Activated CD8-positive, alpha-beta T cell treated with anti-CD3 and anti-CD28 coated beads for 36 hours (primary cell): ENCODE measurements around the gene AOX1. TPM values are rescaled to one million over a fixed set of nuclear protein-coding genes. Genes with fewer than 3 reads are reported as not detected.
"Not testable (repeated sequence)": the region's sequence is repeated elsewhere in the genome, so short reads cannot be mapped to it uniquely, and the experiment has no call there.

Experiments
- ATAC-seq: fragments of 200-7000 bp; cut with Tn5 transposase; one replicate; pipeline ENCODE4 v1.10.0; 2021; ENCODE audit warnings: mild to moderate bottlenecking, moderate library complexity
- CTCF ChIA-PET: fragments of 350-600 bp; sonication (Branson Sonifier 250); formaldehyde crosslinking; loops from one replicate; lab custom pipeline; 2021; ENCODE audit warnings: antibody characterized with exemption; lab: Charles Lee
- POLR2A ChIA-PET: fragments of 350-600 bp; sonication (Branson Sonifier 250); formaldehyde crosslinking; loops from one replicate; lab custom pipeline; 2021; ENCODE audit warnings: antibody characterized with exemption; lab: Charles Lee
- DNase-seq: peaks from one replicate; pipeline ENCODE4 v3.0.0-alpha.2; 2020
- H3K27ac Mint-ChIP-seq: one replicate; pipeline ENCODE4 v1.8.0; 2021; ENCODE audit warnings: mild to moderate bottlenecking, mixed read lengths
- H3K27me3 Mint-ChIP-seq: one replicate; pipeline ENCODE4 v1.8.0; 2021; ENCODE audit warnings: mixed read lengths
- H3K36me3 Mint-ChIP-seq: one replicate; pipeline ENCODE4 v1.8.0; 2021; ENCODE audit warnings: low read depth, mixed read lengths
- H3K4me1 Mint-ChIP-seq: one replicate; pipeline ENCODE4 v1.8.0; 2021; ENCODE audit warnings: low read depth, mixed read lengths
- H3K4me3 Mint-ChIP-seq: one replicate; pipeline ENCODE4 v1.8.0; 2021; ENCODE audit warnings: mild to moderate bottlenecking, moderate library complexity, mixed read lengths
- H3K9me3 Mint-ChIP-seq: one replicate; pipeline ENCODE4 v1.8.0; 2021; ENCODE audit warnings: mixed read lengths
- intact Hi-C: fragments of 100-400 bp; cut with micrococcal nuclease; formaldehyde crosslinking; loops from one replicate; pipeline ENCODE4 v1.10.0; 2022
- total RNA-seq, 2 experiments: library from RNA; stranded (reverse); gene quantifications; one replicate each; pipeline ENCODE4 v1.2.3, GENCODE V29; 2021
- TF ChIP-seq, protein P1 (sequence below): fragments of 200-600 bp; IDR thresholded peaks from one replicate; pipeline ENCODE4 v1.8.0; 2022; ENCODE audit warnings: antibody characterized with exemption, mild to moderate bottlenecking

Gene AOX1
- total RNA-seq, 2 experiments from 2014 or later: 0.54 to 0.69 TPM

DNA sequence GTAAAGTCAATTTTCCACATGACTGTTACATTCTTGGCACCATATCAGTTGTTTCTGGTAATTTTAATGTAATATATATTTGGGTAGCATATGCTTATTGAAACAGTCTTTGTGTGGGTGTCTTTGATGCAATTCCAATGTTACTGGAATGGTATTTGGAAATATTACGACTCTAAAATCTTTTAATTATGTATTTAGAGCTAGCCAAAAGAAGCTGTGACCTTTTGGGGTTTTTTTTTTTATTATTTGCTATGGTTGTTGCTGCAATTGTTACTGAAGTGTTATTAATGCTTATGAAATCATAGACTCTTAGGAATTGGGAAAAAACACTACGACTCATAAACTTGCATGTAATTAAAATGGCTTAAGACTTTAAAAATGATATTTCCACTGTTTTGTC is 95.9 kb downstream of the AOX1 start:
- H3K36me3 Mint-ChIP-seq: no peaks in the 10 kb centered on the region
- ChIA-PET POLR2A (no interaction called here), CTCF (no interaction called here)
- intact Hi-C loops: no loop called here
- no peak overlapping the region for H3K4me3 Mint-ChIP-seq
- no peak for ATAC-seq
- no peak for DNase-seq
- H3K4me1 Mint-ChIP-seq: no peaks in the 10 kb centered on the region
- H3K9me3 Mint-ChIP-seq: no peaks in the 10 kb centered on the region
- H3K27me3 Mint-ChIP-seq: peaks cover 5% of the 10 kb centered on the region
- H3K27ac Mint-ChIP-seq: no peak overlapping the region
- TF ChIP-seq, protein P1, sequence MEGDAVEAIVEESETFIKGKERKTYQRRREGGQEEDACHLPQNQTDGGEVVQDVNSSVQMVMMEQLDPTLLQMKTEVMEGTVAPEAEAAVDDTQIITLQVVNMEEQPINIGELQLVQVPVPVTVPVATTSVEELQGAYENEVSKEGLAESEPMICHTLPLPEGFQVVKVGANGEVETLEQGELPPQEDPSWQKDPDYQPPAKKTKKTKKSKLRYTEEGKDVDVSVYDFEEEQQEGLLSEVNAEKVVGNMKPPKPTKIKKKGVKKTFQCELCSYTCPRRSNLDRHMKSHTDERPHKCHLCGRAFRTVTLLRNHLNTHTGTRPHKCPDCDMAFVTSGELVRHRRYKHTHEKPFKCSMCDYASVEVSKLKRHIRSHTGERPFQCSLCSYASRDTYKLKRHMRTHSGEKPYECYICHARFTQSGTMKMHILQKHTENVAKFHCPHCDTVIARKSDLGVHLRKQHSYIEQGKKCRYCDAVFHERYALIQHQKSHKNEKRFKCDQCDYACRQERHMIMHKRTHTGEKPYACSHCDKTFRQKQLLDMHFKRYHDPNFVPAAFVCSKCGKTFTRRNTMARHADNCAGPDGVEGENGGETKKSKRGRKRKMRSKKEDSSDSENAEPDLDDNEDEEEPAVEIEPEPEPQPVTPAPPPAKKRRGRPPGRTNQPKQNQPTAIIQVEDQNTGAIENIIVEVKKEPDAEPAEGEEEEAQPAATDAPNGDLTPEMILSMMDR: no peak

DNA sequence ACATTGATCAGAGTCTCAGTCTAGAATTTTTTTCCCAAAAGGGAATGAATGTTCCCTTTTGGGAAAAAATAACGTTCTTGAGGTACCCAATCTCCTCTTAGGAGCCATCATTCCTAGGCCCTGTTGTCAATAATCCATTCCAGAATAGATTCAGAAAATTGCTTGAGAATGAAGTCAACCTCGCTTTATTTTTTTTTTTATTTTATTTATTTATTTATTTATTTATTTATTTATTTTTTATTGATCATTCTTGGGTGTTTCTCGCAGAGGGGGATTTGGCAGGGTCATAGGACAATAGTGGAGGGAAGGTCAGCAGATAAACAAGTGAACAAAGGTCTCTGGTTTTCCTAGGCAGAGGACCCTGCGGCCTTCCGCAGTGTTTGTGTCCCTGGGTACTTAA is 96.6 kb downstream of the AOX1 start:
- H3K36me3 Mint-ChIP-seq, intact Hi-C loops, CTCF ChIA-PET, POLR2A ChIA-PET, H3K4me1 Mint-ChIP-seq, H3K9me3 Mint-ChIP-seq, H3K27ac Mint-ChIP-seq, H3K27me3 Mint-ChIP-seq, ATAC-seq, DNase-seq, H3K4me3 Mint-ChIP-seq: not testable (repeated sequence)

DNA sequence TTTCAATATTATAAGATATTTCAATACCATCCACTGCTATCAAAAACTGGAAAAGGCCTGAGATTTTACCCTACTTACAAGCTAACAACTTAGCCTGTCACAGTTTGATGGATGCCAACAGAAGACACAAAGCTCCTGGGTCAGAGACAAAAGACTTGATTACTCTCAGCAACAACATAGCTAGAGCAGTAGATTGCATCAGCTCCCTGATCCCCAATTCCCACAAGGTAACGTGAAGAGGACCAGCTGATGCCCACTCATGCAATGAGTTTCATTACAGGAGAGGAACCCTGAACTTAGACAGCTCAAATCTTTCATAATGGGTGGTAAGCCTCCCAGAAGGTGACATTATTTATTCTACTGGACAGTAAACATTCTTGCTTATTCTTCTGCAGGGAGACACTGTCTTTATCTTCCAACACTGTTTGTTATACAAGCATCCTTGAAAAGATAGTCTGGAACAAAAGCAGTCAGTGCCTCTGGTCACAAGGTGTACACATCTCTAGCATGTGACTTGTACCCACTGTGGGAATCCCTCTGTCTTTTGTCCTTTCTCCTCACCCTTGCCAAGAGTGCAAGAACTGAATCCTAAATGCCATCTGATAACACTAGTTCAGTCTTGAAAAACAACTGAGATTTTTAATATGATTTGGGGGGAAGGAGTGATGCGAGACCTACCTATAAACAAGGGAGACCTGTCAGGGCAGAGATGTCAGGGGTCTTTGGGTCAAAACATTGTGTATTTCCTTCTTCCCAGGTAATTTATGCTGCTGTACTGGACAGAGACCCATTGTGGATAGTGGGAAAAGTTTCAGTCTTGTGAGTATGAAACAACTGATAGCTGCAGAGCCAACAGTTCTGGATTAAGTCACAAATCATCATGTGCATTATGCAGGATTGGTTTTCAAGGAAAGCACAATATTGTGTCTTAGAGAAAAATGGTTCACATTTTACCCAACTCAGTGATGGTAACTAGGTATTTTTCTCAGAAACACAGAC is 102.4 kb downstream of the AOX1 start:
- H3K27ac Mint-ChIP-seq: no peak overlapping the region
- ChIA-PET CTCF (no interaction called here), POLR2A (no interaction called here)
- TF ChIP-seq, protein P1: no peak
- peaks cover 7% of the 10 kb centered on the region for H3K4me1 Mint-ChIP-seq
- no peak for DNase-seq
- no peak overlapping the region for H3K4me3 Mint-ChIP-seq
- H3K27me3 Mint-ChIP-seq: peaks cover 2% of the 10 kb centered on the region
- H3K36me3 Mint-ChIP-seq: no peaks in the 10 kb centered on the region
- H3K9me3 Mint-ChIP-seq: no peaks in the 10 kb centered on the region
- intact Hi-C loops: no loop called here
- no peak for ATAC-seq

DNA sequence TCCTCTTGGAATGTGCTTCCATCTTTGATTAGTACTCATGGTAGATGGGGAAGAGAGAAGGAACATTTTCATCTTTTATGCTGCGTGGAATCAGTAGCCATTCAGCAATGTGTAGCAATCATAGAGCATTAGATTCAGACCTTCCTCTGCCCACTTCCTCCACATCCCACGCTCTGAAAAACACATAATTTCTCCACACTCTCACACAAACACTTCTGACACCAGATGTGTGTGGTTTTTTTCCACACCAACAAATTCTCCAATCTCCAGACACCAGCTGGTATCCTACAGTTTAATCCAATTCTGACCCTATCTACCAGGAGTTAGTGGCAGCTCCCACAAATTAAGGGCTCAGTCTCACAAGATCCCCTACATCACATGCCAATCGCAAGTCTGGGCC is 103.3 kb downstream of the AOX1 start:
- ATAC-seq: no peak
- Mint-ChIP-seq H3K27me3 (peaks cover 2% of the 10 kb centered on the region), H3K4me1 (peaks cover 7% of the 10 kb centered on the region), H3K27ac (no peak overlapping the region), H3K4me3 (no peak overlapping the region), H3K9me3 (no peaks in the 10 kb centered on the region), H3K36me3 (no peaks in the 10 kb centered on the region)
- ChIA-PET CTCF (interaction anchor here (0.9 to 1.2 kb wide), 2 partner anchors 14 to 16 kb away, joined by 3 to 5 read pairs; no protein-coding TSS in a partner anchor), POLR2A (interaction anchor here (0.7 kb wide), 1 partner anchor 10 kb away, joined by 3 read pairs; no protein-coding TSS in a partner anchor)
- TF ChIP-seq, protein P1: no peak
- intact Hi-C loops: no loop called here
- no peak for DNase-seq

DNA sequence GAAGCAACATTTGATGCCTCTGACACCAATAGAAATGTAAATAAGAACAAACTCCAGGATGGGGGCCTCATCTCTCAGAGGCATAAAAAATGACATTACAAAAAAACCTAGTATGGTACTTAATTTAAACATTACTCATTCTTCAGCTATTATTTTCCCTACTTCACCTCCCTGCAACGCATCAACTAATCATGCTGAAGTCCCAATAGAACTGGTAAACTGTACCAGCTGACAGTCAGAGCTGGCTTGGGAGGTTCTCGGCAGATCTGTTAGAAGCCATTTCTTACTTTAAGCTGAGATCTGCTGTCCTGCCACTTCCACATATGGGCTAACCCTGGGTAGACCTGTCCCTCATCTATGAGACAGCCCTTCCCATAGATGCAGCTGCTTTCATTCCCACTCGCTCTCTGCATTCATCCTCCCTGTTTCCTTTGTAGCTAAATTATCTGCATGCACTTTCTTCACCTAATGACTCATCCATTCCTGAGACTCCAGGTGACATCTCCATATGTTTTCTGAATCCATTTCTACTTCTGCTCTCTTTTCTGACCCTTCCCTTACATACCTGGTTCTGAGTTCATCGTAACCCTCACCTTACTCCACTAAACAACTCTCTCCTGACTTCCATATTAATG is 108.1 kb downstream of the AOX1 start:
- H3K27ac Mint-ChIP-seq: no peak overlapping the region
- peaks cover 10% of the 10 kb centered on the region for H3K4me1 Mint-ChIP-seq
- POLR2A ChIA-PET: no interaction called here
- TF ChIP-seq, protein P1: no peak
- H3K9me3 Mint-ChIP-seq: no peaks in the 10 kb centered on the region
- no peak for ATAC-seq
- no peak for DNase-seq
- CTCF ChIA-PET: interaction anchor here (0.7 kb wide), 1 partner anchor 8 kb away, joined by 3 read pairs; no protein-coding TSS in a partner anchor
- H3K36me3 Mint-ChIP-seq: no peaks in the 10 kb centered on the region
- H3K4me3 Mint-ChIP-seq: no peak overlapping the region
- peaks cover 2% of the 10 kb centered on the region for H3K27me3 Mint-ChIP-seq
- intact Hi-C loops: no loop called here
